Activated CD4-positive, alpha-beta T cell treated with anti-CD3 and anti-CD28 coated beads for 48 hours (primary cell): ENCODE results near the gene FAM76B.

Experiments used
- DNase-seq: peaks from one replicate; pipeline ENCODE4 v3.0.0-alpha.2; 2020

The FAM76B gene

DNA sequence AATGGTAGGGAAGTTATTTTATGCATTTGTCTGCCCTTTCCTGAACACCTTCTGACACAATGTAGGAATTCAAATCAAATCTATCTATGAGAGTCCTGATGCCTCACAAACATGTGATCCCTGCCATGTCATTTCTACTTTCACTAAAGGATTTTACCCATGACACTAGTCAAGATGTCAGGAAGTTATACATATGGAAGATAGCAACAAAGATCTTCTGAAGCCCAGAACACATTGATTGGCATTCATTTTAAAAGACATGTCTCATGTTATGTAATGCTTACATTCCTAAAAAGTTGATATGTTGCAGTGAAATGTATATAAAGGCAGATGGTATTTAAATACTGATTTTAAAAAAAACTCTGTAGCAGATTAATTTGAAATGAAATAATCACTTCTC is 61.5 kb downstream of the FAM76B start:
- DNase-seq = no peak

DNA sequence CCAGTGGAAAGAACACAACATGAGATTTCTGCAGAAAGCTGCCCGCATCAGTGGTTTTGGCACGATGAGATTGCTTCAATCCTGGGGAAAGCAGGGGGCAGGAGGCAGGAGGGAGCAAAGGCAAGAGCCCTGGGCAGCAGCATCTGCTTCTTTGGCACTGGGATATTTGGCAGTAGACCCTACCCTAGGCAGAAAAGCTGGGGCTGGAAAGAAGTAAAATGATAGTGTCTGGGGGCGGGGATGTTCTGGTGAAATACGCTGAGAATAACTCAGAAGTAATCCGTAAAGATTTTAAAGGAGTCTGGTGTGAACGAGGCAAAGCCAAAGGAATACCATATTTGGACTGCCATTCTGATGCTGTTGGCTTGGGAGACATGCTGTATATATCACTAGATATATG is 62.0 kb downstream of the FAM76B start:
- no peak for DNase-seq

DNA sequence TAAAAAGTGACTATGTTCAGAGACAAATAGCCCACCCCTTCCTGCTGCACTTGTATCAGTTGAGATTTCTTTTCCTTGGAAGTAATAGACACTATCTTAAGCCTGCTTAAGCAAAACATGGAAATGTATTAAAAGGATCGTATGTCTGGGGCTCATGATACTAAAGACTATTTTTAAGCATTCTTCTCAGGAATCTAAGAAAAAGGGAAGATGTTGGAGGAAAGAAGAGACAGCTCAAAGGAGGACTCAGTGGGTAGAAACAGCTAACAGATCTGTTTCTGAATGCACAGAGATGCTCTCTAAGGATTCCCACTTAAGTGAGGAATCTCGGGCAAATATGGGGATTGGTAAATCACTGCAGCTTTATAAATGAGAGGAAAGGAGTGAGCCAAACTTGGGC is 62.5 kb downstream of the FAM76B start:
- no peak for DNase-seq

DNA sequence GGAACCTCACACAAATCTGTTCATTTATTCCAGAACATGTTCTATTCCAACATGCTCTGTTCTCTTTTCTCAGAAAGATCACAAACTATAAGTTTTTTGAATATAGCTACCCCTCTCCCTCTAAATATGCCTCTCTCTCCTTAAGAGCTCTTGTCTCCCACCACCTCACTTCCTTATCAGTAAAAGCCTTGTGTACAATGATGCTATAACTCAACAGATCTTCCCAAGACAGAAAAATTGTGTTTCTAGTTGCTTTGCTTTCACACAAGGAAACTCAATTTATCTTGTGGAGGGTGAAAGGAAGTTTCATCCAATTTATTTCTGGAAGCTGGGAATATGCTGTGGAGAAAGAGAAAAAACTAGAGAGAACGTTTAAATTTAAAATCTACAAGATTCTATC is 64.4 kb downstream of the FAM76B start:
- DNase-seq = no peak

DNA sequence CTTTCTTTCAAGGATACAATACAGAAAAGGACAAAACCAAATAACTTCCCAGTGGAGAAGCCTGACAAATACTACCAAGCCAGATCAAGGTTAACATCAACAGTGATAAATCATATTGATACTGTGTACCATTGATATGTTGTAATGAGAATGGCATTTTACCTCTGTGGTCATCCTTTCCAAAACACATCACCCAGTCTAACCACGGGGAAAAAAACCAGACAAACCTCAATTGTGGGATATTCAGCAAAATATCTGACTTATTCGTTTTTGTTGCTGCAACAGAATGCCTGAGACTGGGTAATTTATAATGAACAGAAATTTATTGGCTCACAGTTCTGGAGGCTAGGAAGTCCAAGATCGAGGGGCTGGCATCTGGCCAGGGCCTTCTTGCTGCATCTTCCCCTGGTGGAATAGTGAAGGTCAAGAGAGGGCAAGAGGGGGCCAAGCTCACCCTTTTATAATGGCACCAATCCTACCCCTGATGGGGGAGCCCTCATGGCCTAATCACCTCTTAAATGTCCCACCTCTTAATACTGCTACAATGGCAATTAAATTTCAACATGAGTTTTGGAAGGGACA is 66.1 kb downstream of the FAM76B start:
- DNase-seq = no peak

DNA sequence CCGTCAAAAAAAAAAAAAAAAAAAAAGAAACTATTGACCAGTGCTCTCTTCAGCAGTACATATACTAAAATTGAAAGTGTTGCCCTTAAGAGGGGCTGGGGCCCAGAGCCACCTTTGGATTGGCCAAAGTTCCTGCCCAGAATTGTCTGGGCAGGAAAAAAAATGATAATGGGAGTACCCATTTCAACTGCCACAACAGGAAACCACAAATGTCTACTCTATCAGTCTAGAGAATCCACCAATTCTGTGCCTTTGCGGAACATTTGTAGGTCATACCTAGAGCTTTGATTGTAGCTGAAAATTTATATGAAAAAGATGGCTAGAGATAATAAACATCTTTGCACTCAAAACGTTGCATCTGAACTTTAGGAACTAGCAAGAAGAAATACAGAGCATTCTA is 69.4 kb downstream of the FAM76B start:
- DNase-seq = no peak
